GM10248 (cell line): Measurements from ENCODE around the gene DAZAP1.

Experiments used
- CTCF ChIA-PET: fragments of 300-600 bp; sonication (Branson Sonifier 250); formaldehyde crosslinking; extraction: SDS; loops from one replicate; lab custom pipeline; 2021; ENCODE audit warnings: antibody characterized with exemption; lab: Yijun Ruan, JAX
- POLR2A ChIA-PET: fragments of 350-650 bp; sonication (Branson Sonifier 250); formaldehyde crosslinking; extraction: SDS; loops from one replicate; lab custom pipeline; 2020; ENCODE audit warnings: antibody characterized with exemption; lab: Yijun Ruan, JAX
- DNase-seq: peaks from one replicate; pipeline ENCODE4 v3.0.0; 2012; ENCODE audit errors: extremely low spot score
- TF ChIP-seq, protein P1 (sequence below): IDR thresholded peaks from 2 replicates; pipeline ENCODE4 v1.5.1; 2012; ENCODE audit warnings: mild to moderate bottlenecking, low read depth; ENCODE audit errors: extremely low read depth, missing control alignments, control extremely low read depth

DAZAP1 gene

GRCh38 chr19:1369214-1369805 lies 38.1 kb upstream of the DAZAP1 start:
- TF ChIP-seq, protein P1, sequence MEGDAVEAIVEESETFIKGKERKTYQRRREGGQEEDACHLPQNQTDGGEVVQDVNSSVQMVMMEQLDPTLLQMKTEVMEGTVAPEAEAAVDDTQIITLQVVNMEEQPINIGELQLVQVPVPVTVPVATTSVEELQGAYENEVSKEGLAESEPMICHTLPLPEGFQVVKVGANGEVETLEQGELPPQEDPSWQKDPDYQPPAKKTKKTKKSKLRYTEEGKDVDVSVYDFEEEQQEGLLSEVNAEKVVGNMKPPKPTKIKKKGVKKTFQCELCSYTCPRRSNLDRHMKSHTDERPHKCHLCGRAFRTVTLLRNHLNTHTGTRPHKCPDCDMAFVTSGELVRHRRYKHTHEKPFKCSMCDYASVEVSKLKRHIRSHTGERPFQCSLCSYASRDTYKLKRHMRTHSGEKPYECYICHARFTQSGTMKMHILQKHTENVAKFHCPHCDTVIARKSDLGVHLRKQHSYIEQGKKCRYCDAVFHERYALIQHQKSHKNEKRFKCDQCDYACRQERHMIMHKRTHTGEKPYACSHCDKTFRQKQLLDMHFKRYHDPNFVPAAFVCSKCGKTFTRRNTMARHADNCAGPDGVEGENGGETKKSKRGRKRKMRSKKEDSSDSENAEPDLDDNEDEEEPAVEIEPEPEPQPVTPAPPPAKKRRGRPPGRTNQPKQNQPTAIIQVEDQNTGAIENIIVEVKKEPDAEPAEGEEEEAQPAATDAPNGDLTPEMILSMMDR: no peak
- ChIA-PET POLR2A (no interaction called here), CTCF (interaction anchor here (5.1 to 7.6 kb wide), 2 partner anchors 54 to 90 kb away, joined by 47 to 87 read pairs; no protein-coding TSS in a partner anchor)
- no peak for DNase-seq

DNA sequence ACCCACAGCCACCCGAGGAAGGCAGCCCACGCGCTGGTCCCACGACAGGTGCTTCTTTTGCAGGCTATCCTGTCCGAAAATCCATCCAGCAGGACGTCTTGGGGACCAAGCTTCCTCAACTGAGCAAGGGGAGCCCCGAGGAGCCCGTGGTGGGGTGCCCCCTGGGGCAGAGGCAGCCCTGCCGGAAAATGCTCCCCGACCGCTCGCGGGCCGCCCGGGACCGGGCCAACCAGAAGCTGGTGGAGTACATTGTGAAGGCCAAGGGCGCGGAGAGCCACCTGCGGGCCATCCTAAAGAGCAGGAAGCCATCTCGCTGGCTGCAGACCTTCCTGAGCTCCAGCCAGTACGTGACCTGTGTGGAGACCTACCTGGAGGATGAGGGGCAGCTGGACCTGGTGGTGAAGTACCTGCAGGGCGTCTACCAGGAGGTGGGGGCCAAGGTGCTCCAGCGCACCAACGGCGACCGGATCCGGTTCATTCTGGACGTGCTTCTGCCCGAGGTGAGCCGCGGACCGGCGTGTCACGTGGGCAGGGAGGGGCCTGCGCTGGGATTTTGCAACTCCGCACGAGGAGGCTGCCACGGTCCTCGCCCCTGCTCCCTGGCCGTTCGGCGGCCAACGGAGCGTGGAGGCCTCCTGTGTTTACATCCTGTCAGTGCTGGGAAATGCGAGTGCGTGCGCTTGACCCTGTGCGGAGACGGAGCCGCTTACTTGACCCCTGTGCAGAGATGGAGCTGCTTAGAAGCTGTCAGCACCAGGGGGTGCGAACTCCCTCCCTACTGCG lies 36.6 kb upstream of the DAZAP1 start:
- TF ChIP-seq, protein P1: no peak
- CTCF ChIA-PET: interaction anchor here (0.8 to 7.6 kb wide), 6 partner anchors 12 to 126 kb away, joined by 3 to 87 read pairs (median 11); partner anchors contain the start of gene NDUFS7
- POLR2A ChIA-PET: no interaction called here
- no peak for DNase-seq

DNA sequence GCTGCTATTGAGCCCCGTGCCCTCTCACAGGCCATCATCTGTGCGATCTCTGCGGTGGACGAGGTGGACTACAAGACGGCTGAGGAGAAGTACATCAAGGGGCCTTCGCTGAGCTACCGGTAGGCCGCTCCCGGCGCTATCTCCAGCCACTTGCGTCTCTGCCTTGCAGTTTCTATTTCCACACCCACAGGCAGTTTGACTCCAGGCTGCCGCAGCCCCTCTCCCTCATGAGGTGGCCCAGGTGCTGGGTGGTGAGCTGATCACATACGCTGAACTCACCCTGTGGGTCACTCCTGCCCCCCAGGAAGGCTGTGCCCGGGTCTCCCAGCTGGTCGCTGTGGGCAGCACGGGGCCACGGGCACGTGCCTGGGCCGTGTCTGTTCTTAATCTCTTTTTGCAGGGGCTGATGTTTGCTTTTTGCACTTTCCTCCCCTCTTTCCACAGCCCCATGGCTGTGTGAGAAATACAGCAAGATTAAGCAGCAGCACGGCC lies 34.3 kb upstream of the DAZAP1 start:
- ChIA-PET CTCF (interaction anchor here (0.9 to 7.6 kb wide), 13 partner anchors 8 to 129 kb away, joined by 3 to 87 read pairs (median 7); partner anchors contain the start of genes CIRBP and NDUFS7), POLR2A (no interaction called here)
- DNase-seq: no peak
- TF ChIP-seq, protein P1: no peak

DNA sequence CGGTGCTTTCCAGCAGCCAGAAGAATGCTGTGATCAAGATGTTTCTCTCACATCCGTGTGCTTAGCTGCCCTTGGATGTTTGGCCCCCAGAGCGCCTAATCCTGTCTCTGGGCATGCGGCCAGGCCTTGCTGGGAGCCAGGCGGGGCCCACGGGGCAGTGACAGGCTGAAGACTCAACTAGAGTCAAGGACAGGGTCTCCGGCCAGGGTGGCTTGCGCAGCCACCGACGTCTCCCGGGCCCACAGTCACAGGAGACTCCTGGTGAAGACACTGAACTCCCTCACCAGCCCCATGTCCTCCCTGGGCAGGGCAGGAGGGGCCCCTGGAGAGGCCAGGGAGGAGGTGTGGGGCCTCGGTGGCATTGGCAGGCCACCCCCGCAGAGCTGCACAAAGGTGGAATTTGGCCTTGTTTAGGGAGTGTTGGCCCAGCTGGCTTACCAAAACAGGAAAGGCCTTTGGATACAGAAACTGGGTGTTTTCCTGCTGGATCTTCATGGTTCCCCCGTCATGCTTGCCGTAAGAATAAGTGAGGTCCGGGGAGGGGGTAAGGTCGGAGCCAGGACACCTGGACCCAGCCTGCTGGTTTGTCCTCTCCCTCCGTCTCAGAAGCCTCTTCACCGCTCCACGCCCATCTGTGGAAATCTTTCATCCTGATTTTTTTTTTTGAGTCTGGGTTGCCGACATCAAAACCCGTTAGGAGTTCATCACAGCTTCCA lies 33.7 kb upstream of the DAZAP1 start:
- TF ChIP-seq, protein P1: no peak
- ChIA-PET POLR2A (no interaction called here), CTCF (interaction anchor here (0.9 to 7.6 kb wide), 7 partner anchors 9 to 105 kb away, joined by 3 to 87 read pairs (median 7); partner anchors contain the start of genes CIRBP and NDUFS7)
- DNase-seq: no peak

DNA sequence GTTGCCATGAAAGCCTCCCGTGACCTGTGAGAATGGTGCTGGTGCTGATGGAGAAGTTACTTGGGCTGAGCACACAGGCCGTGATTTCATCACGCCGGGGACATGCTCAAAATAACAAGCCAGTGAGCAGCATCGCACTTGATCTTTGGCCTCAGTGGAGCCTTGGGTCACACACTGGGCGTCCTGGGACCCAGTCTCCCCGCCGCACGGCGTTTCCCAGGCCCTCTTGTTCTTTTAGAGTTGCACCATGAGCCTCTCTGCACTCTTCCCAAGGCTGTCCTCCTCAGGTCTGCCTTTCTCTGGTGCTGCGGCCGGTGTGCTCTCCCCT lies 33.2 kb upstream of the DAZAP1 start:
- CTCF ChIA-PET: interaction anchor here (2.2 to 7.6 kb wide), 3 partner anchors 59 to 106 kb away, joined by 7 to 87 read pairs (median 47); partner anchors contain the start of gene CIRBP
- TF ChIP-seq, protein P1: no peak
- DNase-seq: no peak
- POLR2A ChIA-PET: no interaction called here

DNA sequence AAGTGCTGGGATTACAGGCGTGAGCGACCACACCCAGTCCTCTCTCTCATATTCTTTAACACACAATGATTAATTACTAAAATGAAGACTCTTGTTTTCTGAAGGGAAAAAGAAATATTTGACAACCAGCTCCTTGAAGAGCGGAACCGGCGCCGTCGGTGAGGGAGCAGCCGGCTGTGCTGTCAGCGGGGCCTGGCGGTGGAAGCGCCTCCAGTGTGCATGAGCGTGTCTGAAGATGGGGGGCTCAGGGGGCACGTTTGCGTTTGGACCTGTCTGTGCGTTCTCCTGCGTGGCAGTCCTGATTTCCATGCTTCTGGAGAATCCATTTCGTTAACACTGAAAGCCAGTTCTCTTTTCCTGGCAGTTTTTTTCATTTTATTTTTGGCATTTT lies 31.0 kb upstream of the DAZAP1 start:
- TF ChIP-seq, protein P1: no peak
- DNase-seq: no peak
- POLR2A ChIA-PET: interaction anchor here (0.7 kb wide), 1 partner anchor 66 kb away, joined by 3 read pairs; no protein-coding TSS in a partner anchor
- CTCF ChIA-PET: no interaction called here
